ENCODE measurements around the gene SEC24D.

GRCh38 chr4:118770741-118771187 lies 65.2 kb downstream of the SEC24D start:
- TF ChIP-seq MAFG (tag; conservative IDR thresholded peaks at IDR 0.05) (no peak), TAF1 (IDR thresholded peaks at IDR 0.05; ENCODE audit: control insufficient read depth, extremely low read depth, insufficient read depth, low read length, severe bottlenecking) (no peak), USF2 (CRISPR knock-in tag; IDR thresholded peaks at IDR 0.05) (no peak), PCBP1 (IDR thresholded peaks at IDR 0.05; ENCODE audit: low read depth, low read length, poor library complexity, severe bottlenecking) (no peak), EZH2 (IDR thresholded peaks at IDR 0.05; ENCODE audit: borderline replicate concordance, low read depth, low read length) (no peak), CREBBP (IDR thresholded peaks at IDR 0.05; ENCODE audit: low read depth, low read length) (no peak), CBX1 (IDR thresholded peaks at IDR 0.05; ENCODE audit: low read depth) (no peak), NR4A1 (CRISPR knock-in tag; IDR thresholded peaks at IDR 0.05) (no peak), NR4A1 (tag; IDR thresholded peaks at IDR 0.05) (no peak), CTCF (IDR thresholded peaks at IDR 0.05 in 2 of 3, conservative IDR thresholded peaks at IDR 0.05 in 1 of 3; ENCODE audit: insufficient read depth in 2 of 3, low read depth in 1 of 3, low read length in 3 of 3) (no peak), POLR2A (conservative IDR thresholded peaks at IDR 0.05) (no peak)
